NCI-H524 treated with DMSO at 0.1 percent for 48 hours (cell line): ENCODE data around the gene MYH15.

Experiments
- DNase-seq: peaks from one replicate; lab custom pipeline; 2025; lab: John Stamatoyannopoulos, UW

Gene MYH15

GRCh38 chr3:108334701-108335100, 175.7 kb downstream of the MYH15 start:
- DNase-seq = no peak

DNA sequence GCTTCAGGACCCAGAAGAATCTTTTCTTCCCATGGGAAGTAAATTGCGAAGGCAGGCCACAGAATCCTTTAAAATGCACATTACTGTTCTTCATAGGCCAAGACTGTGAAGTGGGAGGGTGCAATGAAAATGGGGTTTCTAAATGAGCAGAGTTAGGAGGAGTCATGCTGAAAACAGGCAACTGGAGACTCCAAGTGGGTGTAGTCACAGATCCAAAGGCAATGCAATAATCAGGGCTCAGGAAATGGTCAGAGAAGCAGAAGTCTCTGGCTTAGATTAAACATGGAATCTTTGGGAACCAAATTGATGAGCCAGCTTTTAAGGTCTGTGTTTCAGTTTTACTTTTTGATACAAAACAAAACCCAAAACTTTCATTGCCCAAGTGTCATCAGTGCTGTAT, 176.4 kb downstream of the MYH15 start:
- no peak for DNase-seq

DNA sequence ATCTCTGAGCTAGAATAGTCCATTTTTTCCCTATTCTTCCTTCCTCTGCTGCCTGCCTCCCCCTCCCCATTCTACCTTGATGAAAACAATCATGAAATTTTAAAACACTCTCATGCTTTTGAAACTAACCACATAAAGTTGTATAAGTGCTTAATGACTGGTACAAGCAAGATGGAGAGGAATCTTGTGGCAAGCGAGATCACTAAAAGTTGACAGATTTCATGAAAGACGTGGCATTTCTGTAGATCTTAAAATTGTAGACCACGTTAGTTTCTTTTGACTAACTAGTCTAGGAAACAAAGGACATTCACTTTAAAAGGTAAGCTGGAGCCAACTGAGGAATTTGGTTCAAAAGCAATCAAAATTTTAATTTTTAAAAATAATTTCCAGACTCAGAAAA, 178.6 kb downstream of the MYH15 start:
- DNase-seq = no peak
